Measurements from ENCODE around the gene MKNK2.
"Not testable (repeated sequence)": the region's sequence is repeated elsewhere in the genome, so short reads cannot be mapped to it uniquely, and the experiment has no call there.

The MKNK2 gene

GRCh38 chr19:1989513-1990229 lies 61.4 kb downstream of the MKNK2 start:
- DNase-seq, result no peak

DNA sequence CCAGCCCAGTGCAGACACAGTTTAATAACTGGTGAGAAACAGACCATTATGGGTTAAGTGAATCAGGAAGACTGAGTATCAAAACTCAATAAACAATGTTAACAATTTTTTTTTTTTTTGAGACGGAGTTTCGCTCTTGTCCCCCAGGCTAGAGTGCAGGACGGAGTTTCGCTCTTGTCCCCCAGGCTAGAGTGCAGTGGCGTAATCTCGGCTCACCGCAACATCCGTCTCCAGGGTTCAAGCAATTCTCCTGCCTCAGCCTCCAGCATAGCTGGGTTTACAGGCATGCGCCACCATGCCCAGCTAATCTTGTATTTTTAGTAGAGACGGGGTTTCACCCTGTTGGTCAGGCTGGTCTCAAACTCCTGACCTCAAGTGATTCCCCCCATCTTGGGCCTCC lies 62.6 kb downstream of the MKNK2 start:
- DNase-seq, result not testable (repeated sequence)
